22Rv1 (cell line): ENCODE measurements around the gene FCSK.

Source experiments
- H3K27ac ChIP-seq: fragments of 450-650 bp; 2 replicates; pipeline ENCODE4 v1.5.1; 2017
- ZFX ChIP-seq: fragments of 450-650 bp; IDR thresholded peaks from 2 replicates; pipeline ENCODE4 v1.6.1; 2017; ENCODE audit warnings: antibody characterized with exemption, borderline replicate concordance
- TF ChIP-seq, protein P1 (sequence below): fragments of 450-650 bp; IDR thresholded peaks from 2 replicates; pipeline ENCODE4 v1.5.1; 2017; ENCODE audit warnings: mild to moderate bottlenecking

Gene FCSK

DNA sequence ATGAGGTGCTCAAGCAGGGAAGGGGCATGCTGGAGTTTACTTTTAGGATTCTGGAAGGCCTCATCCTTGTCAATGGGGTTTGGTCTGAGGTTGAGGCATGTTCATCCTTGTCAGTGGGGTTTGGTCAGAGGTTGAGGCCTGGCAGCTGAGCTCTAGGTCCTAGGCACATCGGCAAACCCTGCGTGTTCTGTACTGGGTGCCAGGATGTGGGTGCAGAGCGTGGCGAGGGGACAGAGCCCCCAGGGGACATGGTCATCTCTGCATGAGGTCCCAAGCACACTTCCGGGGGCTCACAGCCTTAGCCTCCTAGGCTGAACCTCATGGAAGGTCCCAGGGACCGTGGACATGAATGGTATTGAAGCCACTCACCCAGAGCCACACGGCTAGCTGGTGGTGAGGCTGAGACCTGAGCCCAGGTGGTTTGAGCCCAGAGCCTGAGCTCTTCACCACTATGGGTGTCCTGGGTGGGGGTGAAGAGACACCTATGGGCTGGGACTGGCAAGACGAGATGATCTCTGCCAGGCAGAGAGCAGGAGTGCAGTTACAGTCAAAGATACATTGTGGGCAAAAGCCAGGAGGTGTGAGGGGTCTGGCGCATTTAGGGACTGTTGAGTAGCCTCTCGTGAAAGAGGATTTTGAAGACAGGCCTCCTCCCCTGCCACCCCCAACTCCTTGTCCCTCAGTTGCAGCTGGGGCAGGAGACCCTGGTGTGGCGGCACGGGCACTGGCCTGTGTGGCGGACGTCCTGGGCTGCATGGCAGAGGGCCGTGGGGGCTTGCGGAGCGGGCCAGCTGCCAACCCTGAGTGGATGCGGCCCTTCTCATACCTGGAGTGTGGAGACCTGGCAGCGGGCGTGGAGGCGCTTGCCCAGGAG, 19.3 kb downstream of the FCSK start:
- no peak overlapping the region for H3K27ac ChIP-seq
- TF ChIP-seq, protein P1, sequence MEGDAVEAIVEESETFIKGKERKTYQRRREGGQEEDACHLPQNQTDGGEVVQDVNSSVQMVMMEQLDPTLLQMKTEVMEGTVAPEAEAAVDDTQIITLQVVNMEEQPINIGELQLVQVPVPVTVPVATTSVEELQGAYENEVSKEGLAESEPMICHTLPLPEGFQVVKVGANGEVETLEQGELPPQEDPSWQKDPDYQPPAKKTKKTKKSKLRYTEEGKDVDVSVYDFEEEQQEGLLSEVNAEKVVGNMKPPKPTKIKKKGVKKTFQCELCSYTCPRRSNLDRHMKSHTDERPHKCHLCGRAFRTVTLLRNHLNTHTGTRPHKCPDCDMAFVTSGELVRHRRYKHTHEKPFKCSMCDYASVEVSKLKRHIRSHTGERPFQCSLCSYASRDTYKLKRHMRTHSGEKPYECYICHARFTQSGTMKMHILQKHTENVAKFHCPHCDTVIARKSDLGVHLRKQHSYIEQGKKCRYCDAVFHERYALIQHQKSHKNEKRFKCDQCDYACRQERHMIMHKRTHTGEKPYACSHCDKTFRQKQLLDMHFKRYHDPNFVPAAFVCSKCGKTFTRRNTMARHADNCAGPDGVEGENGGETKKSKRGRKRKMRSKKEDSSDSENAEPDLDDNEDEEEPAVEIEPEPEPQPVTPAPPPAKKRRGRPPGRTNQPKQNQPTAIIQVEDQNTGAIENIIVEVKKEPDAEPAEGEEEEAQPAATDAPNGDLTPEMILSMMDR: no peak
- TF ChIP-seq ZFX: no peak

DNA sequence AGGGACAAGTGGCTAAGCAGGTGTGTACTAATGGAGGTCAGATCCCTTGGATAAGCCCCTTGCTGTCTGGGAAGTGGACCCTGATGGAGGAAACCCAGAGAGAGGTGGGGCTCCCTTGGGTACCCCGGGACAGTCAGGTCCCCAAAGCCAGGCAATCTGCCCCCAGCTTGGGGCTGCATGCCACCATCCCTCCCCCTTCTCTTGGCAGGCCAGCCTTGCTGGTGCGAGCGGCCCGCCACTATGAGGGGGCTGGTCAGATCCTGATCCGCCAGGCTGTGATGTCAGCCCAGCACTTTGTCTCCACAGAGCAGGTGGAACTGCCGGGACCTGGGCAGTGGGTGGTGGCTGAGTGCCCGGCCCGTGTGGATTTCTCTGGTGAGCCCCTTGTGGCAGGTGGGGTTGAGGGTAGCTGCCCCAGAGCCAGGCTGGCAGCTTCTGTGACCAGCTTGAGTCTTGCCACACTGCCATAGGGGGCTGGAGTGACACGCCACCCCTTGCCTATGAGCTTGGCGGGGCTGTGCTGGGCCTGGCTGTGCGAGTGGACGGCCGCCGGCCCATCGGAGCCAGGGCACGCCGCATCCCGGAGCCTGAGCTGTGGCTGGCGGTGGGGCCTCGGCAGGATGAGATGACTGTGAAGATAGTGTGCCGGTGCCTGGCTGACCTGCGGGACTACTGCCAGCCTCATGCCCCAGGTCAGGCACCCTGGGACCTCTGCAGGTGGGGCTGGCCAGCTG, 20.1 kb downstream of the FCSK start:
- TF ChIP-seq ZFX: no peak
- TF ChIP-seq, protein P1: no peak
- H3K27ac ChIP-seq: no peak overlapping the region

DNA sequence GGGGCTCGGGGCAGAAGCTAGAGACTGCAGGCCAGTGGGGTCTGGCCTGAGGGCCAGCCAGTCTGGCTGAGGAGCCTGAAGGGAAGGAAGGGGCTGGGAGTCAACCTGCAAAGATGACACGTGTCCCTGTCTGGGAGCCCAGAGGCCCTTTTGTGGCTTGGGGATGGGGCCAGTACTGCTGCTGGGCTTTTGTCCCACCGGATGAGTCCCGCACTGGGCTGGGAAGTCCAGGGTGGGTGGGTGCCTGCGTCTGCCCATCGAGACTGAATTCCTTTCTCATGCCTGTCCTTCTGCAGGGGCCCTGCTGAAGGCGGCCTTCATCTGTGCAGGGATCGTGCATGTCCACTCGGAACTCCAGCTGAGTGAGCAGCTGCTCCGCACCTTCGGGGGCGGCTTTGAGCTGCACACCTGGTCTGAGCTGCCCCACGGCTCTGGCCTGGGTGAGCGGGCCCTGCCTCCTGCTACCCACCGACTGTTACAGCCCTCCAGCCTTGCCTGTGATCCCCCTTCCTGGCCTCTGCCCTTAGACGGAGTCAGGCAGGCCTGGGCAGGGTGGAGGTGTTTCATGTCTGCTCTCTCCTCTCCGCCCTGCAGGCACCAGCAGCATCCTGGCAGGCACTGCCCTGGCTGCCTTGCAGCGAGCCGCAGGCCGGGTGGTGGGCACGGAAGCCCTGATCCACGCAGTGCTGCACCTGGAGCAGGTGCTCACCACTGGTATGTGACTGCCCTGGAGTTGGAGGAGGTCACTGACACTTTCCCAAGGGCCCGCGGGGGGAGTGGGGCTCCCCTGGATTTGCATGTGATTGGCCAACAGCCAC, 20.9 kb downstream of the FCSK start:
- TF ChIP-seq, protein P1: no peak
- TF ChIP-seq ZFX: no peak
- H3K27ac ChIP-seq: no peak overlapping the region

DNA sequence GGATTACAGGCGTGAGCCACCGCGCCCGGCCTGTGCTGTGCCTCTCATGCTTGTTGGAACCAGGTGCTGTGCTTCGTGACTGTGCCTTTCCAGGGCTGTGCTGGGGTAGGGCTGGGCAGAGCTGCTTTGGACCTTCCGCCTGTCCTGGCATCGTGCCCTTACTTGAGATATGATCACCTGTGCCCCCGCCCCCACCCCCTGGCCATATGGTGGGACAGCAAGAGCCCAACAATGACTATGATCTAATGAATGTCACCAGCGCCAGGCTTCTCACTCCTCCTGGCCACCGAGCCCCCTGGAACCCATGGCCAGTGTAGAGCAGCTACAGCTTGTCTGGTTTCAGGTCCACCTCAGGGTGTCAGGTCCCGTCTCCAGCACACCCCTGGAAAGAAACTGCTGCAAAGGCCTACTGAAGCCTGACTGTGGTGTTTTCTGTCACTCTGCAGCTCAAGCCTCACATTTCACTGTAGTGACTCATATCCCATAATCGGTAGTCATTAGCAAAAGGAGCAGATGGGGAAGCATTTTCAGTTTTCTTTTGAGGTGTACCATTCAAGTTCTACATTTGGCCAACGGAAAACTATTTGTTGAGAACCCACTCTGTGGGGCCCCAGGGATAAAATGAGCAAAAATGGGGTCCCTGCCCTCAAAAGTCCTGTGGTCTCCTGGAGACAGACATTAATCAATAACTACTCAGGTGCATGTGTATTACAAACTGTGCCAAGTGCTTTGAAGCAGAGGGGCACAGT, 22.1 kb downstream of the FCSK start:
- no peak for TF ChIP-seq ZFX
- TF ChIP-seq, protein P1: no peak
- no peak overlapping the region for H3K27ac ChIP-seq

DNA sequence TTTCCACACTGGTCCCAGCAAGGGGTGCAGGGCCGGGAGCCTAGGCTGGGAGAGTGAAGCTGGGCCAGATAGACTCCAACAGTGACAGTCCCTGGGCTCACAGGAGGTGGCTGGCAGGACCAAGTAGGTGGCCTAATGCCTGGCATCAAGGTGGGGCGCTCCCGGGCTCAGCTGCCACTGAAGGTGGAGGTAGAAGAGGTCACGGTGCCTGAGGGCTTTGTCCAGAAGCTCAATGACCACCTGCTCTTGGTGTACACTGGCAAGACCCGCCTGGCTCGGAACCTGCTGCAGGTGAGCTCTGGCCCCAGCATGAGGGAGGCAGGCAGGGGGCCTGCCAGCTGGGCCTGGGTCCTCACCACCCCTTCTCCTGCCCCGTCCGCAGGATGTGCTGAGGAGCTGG, 23.8 kb downstream of the FCSK start:
- TF ChIP-seq ZFX: no peak
- TF ChIP-seq, protein P1: no peak
- H3K27ac ChIP-seq: no peak overlapping the region

DNA sequence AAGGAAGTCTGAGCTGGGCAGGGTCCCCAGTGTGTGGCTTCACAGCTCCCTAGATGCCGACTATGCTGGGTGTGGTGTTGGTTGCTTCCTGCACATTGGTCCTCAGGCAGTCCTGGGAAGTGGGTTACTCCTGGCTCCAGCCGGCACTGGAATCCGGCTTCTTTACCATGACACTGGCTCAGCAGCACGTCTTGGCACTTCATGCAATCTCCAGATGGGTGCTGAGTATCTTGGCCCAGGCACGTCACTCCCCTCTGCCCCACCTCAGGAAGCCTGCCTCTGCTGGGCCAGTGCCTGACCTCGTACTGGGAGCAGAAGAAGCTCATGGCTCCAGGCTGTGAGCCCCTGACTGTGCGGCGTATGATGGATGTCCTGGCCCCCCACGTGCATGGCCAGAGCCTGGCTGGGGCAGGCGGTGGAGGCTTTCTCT, 24.5 kb downstream of the FCSK start:
- H3K27ac ChIP-seq: no peak overlapping the region
- TF ChIP-seq ZFX: no peak
